ENCODE measurements around the gene PCYT1A. TPM values are rescaled to one million over a fixed set of nuclear protein-coding genes. Genes with fewer than 3 reads are reported as not detected.

PCYT1A gene
- total RNA-seq (2022; extraction: Qiagen RNA extraction) = 30.6 to 39.2 TPM (median 38.3 TPM) in 5 replicates

GRCh38 chr3:196287440-196288140 is at the start of gene PCYT1A:
Gene PCYT1A (minus strand): TSS chr3:196287726. CDS start chr3:196270531, 17,195 bp downstream.

GRCh38 chr3:196317687-196318467 is 30.4 kb upstream of the PCYT1A start, which contains the start of gene DYNLT2B:
Gene DYNLT2B (minus strand): TSS chr3:196318240. CDS start chr3:196318152, 88 bp downstream.

DNA sequence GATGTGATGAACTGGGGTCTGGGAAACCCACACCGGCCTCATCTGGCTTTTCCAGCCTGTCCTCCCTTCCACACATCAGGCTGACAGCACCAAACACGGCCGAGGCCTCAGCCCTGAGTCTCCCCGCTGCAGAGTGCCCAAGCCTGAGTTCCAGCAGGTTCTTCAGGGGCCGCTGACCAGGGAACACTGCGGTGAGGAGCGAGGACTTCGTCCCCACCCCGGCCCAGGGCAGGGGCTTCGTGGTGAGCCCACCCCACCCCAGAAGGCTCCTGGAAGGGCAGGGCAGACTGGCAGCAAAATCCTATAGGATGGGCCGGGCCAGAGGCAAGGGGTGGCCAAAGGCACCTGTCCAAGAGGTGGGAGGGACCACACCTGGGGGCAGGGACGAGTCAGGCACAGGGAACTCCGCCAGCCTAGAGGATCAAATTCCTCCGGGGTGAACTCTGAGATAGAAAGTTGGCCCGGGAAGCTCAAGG is 71.4 kb downstream of the PCYT1A start, which contains the start of gene SLC51A:
Gene SLC51A, plus strand, starts transcription at position 446 of the 476 bp plus-strand sequence. CDS start 179 bp downstream, outside the sequence.

DNA sequence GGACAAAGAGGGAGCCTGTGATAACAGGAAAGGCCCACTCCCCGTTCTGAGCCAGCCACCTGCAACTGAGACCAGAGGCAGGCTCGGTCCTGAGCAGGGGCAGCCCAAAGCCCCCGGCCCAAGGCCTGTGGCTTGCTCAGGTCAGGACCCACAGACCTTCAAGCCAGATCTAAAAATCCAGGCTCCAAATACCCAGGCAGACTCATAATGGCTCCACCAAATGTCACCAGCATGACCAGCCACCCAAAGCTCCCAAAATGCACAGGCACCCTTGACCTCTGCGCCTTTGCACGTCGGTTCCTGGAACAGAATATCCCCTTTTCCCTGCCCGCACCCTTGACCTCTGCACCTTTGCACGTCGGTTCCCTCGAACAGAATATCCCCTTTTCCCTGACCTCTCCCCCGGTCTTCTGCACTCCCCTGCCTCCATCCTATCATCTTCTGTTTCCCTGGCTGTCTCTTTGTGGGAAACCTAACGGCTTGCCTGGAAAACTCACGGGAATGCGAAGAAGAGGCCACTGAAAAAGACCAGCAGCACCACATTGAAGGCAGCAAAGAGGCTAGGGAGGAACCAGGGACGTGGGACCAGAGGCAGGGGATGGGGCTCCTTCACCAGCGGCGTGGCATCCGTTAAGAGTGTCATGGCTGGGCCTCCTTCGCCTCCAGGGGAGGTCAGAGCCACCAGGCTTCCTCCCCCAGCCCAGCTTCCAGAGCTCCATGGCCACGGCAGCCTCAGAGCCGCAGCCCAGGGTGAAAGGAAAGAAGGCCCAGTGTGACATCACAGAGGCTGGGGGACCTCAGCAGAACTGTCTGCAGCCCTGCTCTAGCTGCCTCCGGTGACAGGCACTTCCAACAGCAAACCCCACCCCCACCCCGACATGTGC is 76.6 kb downstream of the PCYT1A start, which contains the start of gene ZDHHC19:
Gene ZDHHC19, minus strand, starts transcription at position 728 of the 884 bp plus-strand sequence. Its CDS starts 85 bp downstream, at position 643.

Other genes with a start within 250 kb of the PCYT1A start
- gene TFRC, start 205.6 kb downstream of the PCYT1A start, total RNA-seq (2022; extraction: Qiagen RNA extraction) = 82.1 to 111 TPM (median 93.7 TPM) in 5 replicates
- gene ZDHHC19, start 76.3 kb downstream of the PCYT1A start, total RNA-seq (2022; extraction: Qiagen RNA extraction) = 0.17 to 0.21 TPM (median 0.19 TPM) in 3 of 5 replicates, not detected in the others
- not detected in 5 replicates for gene SLC51A, start 71.2 kb downstream of the PCYT1A start, total RNA-seq (2022; extraction: Qiagen RNA extraction)
- 21.7 to 25.7 TPM (median 22.7 TPM) in 5 replicates for gene DYNLT2B, start 30.5 kb upstream of the PCYT1A start, total RNA-seq (2022; extraction: Qiagen RNA extraction)
- gene TM4SF19, start 50.7 kb upstream of the PCYT1A start, total RNA-seq (2022; extraction: Qiagen RNA extraction) = 7.0 to 8.6 TPM (median 7.8 TPM) in 5 replicates
- 6.6 to 12.4 TPM (median 11.5 TPM) in 5 replicates for gene UBXN7, start 144.7 kb upstream of the PCYT1A start, total RNA-seq (2022; extraction: Qiagen RNA extraction)
- 3.7 to 5.0 TPM (median 4.6 TPM) in 5 replicates for gene RNF168, start 216.0 kb upstream of the PCYT1A start, total RNA-seq (2022; extraction: Qiagen RNA extraction)
- gene SMCO1, start 227.6 kb upstream of the PCYT1A start, total RNA-seq (2022; extraction: Qiagen RNA extraction) = not detected in 5 replicates

Measured in A549 treated with dexamethasone at 1 μM for 4 hours (cell line).